Esophagus muscularis mucosa (tissue), 4 donors: ENCODE data around the gene IGLL5. TPM values are rescaled to one million over a fixed set of nuclear protein-coding genes. Genes with fewer than 3 reads are reported as not detected.

Experiments used
- DNase-seq: peaks from one replicate; pipeline ENCODE4 v3.0.0-alpha.2; 2017; ENCODE audit errors: extremely low spot score
- H3K27ac ChIP-seq, 4 donors: fragments of 200-600 bp; sonication (generic); replicated peaks in 1 of 4; 1 replicate in 3 of 4; 2 replicates in 1 of 4; pipeline ENCODE4 v1.5.1; 2016 to 2019; ENCODE audit warnings: mild to moderate bottlenecking in 1 of 4
- H3K27me3 ChIP-seq, 4 donors: fragments of 200-600 bp; sonication (generic); one replicate each; pipeline versions ENCODE4 v1.5.1 to v1.6.0; 2016 to 2019
- H3K36me3 ChIP-seq, 4 donors: fragments of 200-600 bp; sonication (generic); one replicate each; pipeline ENCODE4 v1.5.1; 2016 to 2019
- H3K4me1 ChIP-seq, 4 donors: fragments of 200-600 bp; sonication (generic); one replicate each; pipeline ENCODE4 v1.5.1; 2016 to 2019
- H3K4me3 ChIP-seq, 4 donors: fragments of 200-600 bp; sonication (generic); 1 replicate in 2 of 4; 2 replicates in 2 of 4; pipeline ENCODE4 v1.5.1; 2016 to 2019; ENCODE audit warnings: mild to moderate bottlenecking in 4 of 4, moderate library complexity in 1 of 4
- H3K9me3 ChIP-seq, 4 donors: fragments of 200-600 bp; sonication (generic); 1 replicate in 3 of 4; 2 replicates in 1 of 4; pipeline ENCODE4 v1.5.1; 2016 to 2019
- EP300 ChIP-seq: sonication (generic); formaldehyde crosslinking; IDR thresholded peaks from one replicate; pipeline ENCODE4 v1.6.1; 2017; ENCODE audit warnings: antibody characterized with exemption
- POLR2A ChIP-seq: fragments of 450-650 bp; IDR thresholded peaks from one replicate; pipeline ENCODE4 v1.6.1; 2017; ENCODE audit warnings: antibody characterized with exemption, moderate library complexity, mild to moderate bottlenecking, low read depth
- POLR2AphosphoS5 ChIP-seq, 2 donors: sonication (generic); formaldehyde crosslinking; IDR thresholded peaks; one replicate each; pipeline ENCODE4 v1.6.1; 2017; ENCODE audit warnings: antibody characterized with exemption in 2 of 2
- WGBS: methylation state at CpG from one replicate; pipeline ENCODE4 v1.1.5; 2018; 5-methylcytosine and 5-hydroxymethylcytosine counted together
- intact Hi-C: fragments of 100-400 bp; cut with DNase I; formaldehyde crosslinking; loops from one replicate; pipeline ENCODE4 v1.15.1; 2023
- total RNA-seq, 4 donors: library from RNA; depleted of rRNA; stranded (reverse); fragments of >200 nt; gene quantifications; one replicate each; pipeline versions ENCODE4 v1.1.0 to v1.2.1, GENCODE V29; 2016
- TF ChIP-seq, protein P1 (sequence below), 3 experiments: fragments of 200-600 bp in 2 of 3; fragments of 450-650 bp in 1 of 3; sonication (generic) in 2 of 3; IDR thresholded peaks; one replicate each; pipeline ENCODE4 v1.5.1; 2017 to 2019; ENCODE audit warnings: antibody characterized with exemption in 3 of 3, mild to moderate bottlenecking in 2 of 3, moderate library complexity in 1 of 3

The IGLL5 gene
- total RNA-seq, 4 donors from 2014 or later = 0.39 to 1.3 (median 0.80) TPM; not detected in 1

DNA sequence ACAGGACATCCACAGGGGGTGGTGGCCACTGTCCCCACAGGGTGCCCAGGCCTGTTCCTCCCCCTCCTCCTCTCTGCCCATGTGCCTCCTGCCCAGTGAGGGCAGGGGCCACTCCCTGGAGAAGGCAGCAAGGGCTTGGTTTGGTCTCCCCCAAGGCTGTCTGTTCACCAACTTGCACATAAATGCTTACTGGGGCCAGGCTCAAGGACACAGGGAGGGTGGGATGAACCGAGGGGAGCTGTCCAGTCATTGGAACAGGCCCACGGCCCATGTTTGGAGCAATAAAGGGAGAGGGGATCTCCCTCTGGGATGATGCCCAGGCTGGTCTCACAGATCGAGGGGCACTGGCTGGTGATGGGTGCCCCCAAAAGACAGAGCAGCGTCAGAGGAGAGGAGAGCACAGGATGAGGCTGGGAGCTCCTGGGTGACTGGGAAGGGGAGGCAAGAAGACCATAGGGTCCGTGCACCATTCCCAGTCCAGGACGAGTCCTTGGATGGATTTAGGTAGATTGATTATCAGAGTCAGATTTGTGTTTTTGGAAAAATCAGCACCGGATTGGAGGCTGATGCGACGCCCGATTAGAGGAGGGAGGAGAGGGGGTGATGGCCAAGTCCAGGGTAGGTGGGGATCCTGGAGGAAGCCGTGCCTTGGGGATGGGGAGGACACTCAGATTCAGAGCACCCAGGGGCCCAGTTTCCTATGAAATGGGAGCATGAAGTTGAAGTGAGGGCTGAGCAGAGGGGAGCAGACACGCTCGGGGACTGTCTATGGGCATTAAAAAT is 1.1 kb downstream of the IGLL5 start:
- TF ChIP-seq POLR2AphosphoS5 (IDR thresholded peaks at IDR 0.05) = no peak
- Histone ChIP-seq H3K27me3 (peaks cover 0 to 40% (median 0%) of the 10 kb centered on the region in 4 donors), H3K27ac (no peak overlapping the region), H3K4me1 (no peaks in the 10 kb centered on the region), H3K36me3 (no peaks in the 10 kb centered on the region), H3K4me3 (no peak overlapping the region), H3K9me3 (no peaks in the 10 kb centered on the region)
- WGBS = 77% methylated on average over 12 of the region's 13 CpGs
- no peak for DNase-seq
- intact Hi-C loops = no loop called here

DNA sequence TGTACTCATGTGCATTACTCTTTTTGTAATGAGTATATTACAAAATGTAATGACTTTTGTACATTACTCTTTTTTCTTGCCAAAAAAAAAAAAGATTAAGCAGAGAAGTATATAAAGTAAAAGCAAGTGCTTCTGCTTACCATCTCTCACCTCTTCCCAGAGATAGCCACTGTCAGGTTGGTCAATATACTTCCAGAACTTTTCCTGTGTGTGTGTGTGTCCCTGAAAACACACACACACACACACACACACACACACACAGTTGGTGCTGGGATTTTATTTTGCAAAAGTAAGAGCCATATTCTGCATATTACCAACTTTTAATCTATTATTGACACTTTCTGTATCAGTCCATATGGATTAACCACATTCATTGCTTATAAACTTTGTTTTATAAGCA is 2.5 kb downstream of the IGLL5 start:
- intact Hi-C loops = no loop called here

DNA sequence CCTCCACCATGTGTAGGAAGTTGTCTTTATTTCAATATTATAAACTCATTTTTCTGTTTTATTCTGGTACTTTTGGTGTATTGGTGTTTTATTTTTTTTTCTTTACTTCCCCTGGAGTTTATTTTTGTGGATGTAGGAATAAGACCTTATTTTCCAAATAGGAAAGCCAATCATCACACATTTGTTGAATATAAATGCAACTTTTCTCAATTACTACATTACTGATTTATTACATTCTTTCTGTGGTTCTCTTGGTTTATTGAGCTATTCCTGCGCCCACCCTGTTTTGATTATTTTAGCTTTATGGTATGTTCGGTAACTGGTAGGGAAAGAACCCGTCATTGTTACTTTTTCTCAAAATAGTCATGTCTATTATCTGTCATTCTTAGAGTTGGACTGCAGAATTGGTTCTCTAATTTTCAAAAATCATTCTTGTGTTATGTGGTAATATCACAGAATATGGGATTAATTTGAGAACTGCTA is 3.6 kb downstream of the IGLL5 start:
- WGBS = 89% methylated on average over 3 of the region's 3 CpGs
- H3K36me3 ChIP-seq = no peaks in the 10 kb centered on the region
- H3K9me3 ChIP-seq = no peaks in the 10 kb centered on the region
- peaks cover 0 to 55% (median 0%) of the 10 kb centered on the region in 4 donors for H3K27me3 ChIP-seq
- H3K4me3 ChIP-seq = no peak overlapping the region
- intact Hi-C loops = no loop called here
- H3K27ac ChIP-seq = no peak overlapping the region
- no peaks in the 10 kb centered on the region for H3K4me1 ChIP-seq
- DNase-seq = no peak
- TF ChIP-seq EP300 (no peak), POLR2A (no peak), POLR2AphosphoS5 (IDR thresholded peaks at IDR 0.05) (no peak)
- TF ChIP-seq, protein P1, sequence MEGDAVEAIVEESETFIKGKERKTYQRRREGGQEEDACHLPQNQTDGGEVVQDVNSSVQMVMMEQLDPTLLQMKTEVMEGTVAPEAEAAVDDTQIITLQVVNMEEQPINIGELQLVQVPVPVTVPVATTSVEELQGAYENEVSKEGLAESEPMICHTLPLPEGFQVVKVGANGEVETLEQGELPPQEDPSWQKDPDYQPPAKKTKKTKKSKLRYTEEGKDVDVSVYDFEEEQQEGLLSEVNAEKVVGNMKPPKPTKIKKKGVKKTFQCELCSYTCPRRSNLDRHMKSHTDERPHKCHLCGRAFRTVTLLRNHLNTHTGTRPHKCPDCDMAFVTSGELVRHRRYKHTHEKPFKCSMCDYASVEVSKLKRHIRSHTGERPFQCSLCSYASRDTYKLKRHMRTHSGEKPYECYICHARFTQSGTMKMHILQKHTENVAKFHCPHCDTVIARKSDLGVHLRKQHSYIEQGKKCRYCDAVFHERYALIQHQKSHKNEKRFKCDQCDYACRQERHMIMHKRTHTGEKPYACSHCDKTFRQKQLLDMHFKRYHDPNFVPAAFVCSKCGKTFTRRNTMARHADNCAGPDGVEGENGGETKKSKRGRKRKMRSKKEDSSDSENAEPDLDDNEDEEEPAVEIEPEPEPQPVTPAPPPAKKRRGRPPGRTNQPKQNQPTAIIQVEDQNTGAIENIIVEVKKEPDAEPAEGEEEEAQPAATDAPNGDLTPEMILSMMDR (IDR thresholded peaks at IDR 0.05) = no peak

More for the DNA sequence above, 2.5 kb downstream of the IGLL5 start:
- TF ChIP-seq EP300 (no peak), POLR2A (no peak), POLR2AphosphoS5 (IDR thresholded peaks at IDR 0.05) (no peak)
- TF ChIP-seq, protein P1 (IDR thresholded peaks at IDR 0.05) = no peak
- Histone ChIP-seq H3K4me3 (no peak overlapping the region), H3K27me3 (peaks cover 0 to 48% (median 0%) of the 10 kb centered on the region in 4 donors), H3K9me3 (no peaks in the 10 kb centered on the region), H3K36me3 (no peaks in the 10 kb centered on the region), H3K27ac (no peak overlapping the region), H3K4me1 (no peaks in the 10 kb centered on the region)
- no peak for DNase-seq

DNA sequence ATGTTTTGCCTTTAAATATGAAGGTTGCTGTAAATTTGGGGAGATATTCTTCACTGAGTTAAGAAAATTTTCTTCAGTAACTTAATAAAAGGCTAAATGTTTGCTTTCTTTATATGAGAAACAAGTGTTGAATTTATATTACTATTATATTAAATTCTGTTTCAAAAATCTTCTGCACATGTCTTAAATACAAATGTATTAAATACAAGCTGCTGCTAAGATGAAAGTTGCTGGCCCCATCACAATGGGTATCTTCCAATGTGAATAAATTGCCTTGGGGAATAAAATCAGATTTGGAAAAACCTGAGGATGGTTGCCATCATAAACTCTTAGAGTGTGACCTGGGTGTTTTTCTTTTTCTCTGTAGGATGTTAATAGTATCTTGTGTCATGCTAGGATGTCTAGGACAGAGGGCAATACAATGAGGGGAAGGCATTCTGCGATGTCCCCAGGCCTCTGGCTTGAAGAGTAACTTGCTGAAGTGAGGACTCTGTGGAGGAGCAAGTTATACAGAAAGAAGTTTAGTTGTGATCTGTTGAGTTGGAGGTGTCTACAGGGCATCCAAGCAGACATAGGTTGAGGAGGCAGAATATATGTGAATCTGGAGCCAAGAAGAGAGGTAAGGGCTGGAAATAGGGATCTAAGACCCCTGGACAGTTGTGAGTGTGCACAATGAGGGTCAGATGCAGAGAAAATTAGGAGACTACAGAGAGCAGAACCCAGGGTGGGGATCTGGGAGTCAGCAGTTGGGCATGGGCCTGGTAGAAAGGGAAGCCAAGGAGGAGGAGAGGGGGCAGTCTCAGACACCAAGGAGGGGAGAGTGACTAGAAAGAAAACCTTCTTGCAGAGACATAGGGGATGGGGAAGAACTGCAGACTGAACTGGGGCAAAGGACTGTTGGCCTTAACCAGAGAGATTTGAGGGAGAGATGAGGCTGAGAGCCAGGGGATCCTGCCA is 4.8 kb downstream of the IGLL5 start:
- Histone ChIP-seq H3K4me3 (no peak overlapping the region), H3K4me1 (no peaks in the 10 kb centered on the region), H3K27me3 (peaks cover 0 to 57% (median 0%) of the 10 kb centered on the region in 4 donors), H3K36me3 (no peaks in the 10 kb centered on the region), H3K27ac (no peak overlapping the region), H3K9me3 (no peaks in the 10 kb centered on the region)
- TF ChIP-seq, protein P1 (IDR thresholded peaks at IDR 0.05) = no peak
- TF ChIP-seq POLR2AphosphoS5 (IDR thresholded peaks at IDR 0.05) (no peak), POLR2A (no peak), EP300 (no peak)
- intact Hi-C loops = no loop called here
- DNase-seq = no peak
- 94% methylated on average over 1 of the region's 1 CpG for WGBS
